ENCODE data around the gene CASK.
"Not testable (repeated sequence)": the region's sequence is repeated elsewhere in the genome, so short reads cannot be mapped to it uniquely, and the experiment has no call there.

CASK gene

GRCh38 chrX:41688156-41688555 lies 235.2 kb downstream of the CASK start:
- no peak for DNase-seq

GRCh38 chrX:41686788-41687187 lies 236.6 kb downstream of the CASK start:
- DNase-seq: no peak

GRCh38 chrX:41684940-41685339 lies 238.4 kb downstream of the CASK start:
- DNase-seq: no peak

- DNase-seq: no peak
These were observed 239.2 kb downstream of the CASK start for GRCh38 chrX:41684138-41684537.

- no peak for DNase-seq
These were observed 245.9 kb downstream of the CASK start for GRCh38 chrX:41677183-41678060.

GRCh38 chrX:41676361-41676760 lies 247.0 kb downstream of the CASK start:
- not testable (repeated sequence) for DNase-seq

GRCh38 chrX:41672643-41673042 lies 250.7 kb downstream of the CASK start:
- no peak for DNase-seq

- DNase-seq: no peak
These were observed 252.3 kb downstream of the CASK start for GRCh38 chrX:41671082-41671481.

- no peak for DNase-seq
These were observed 253.2 kb downstream of the CASK start for GRCh38 chrX:41670112-41670511.

GRCh38 chrX:41667631-41668030 lies 255.7 kb downstream of the CASK start:
- no peak for DNase-seq

GRCh38 chrX:41666251-41666650 lies 257.1 kb downstream of the CASK start:
- no peak for DNase-seq

- DNase-seq: no peak
These were observed 257.7 kb downstream of the CASK start for GRCh38 chrX:41665686-41666085.

- no peak for DNase-seq
These were observed 258.4 kb downstream of the CASK start for GRCh38 chrX:41664908-41665307.

- no peak for DNase-seq
These were observed 258.9 kb downstream of the CASK start for GRCh38 chrX:41664375-41664901.

GRCh38 chrX:41661366-41662095 lies 261.8 kb downstream of the CASK start:
- DNase-seq: no peak

- DNase-seq: no peak
These were observed 267.7 kb downstream of the CASK start for GRCh38 chrX:41655631-41656030.

- DNase-seq: no peak
These were observed 268.3 kb downstream of the CASK start for GRCh38 chrX:41655101-41655500.

GRCh38 chrX:41653125-41653524 lies 270.2 kb downstream of the CASK start:
- no peak for DNase-seq

- DNase-seq: not testable (repeated sequence)
These were observed 277.2 kb downstream of the CASK start for GRCh38 chrX:41646201-41646600.

- DNase-seq: no peak
These were observed 289.1 kb downstream of the CASK start for GRCh38 chrX:41634284-41634683.

GRCh38 chrX:41630091-41630490 lies 293.3 kb downstream of the CASK start:
- no peak for DNase-seq

GRCh38 chrX:41629539-41629938 lies 293.8 kb downstream of the CASK start:
- no peak for DNase-seq

GRCh38 chrX:41621222-41621723 lies 302.1 kb downstream of the CASK start:
- no peak for DNase-seq

GRCh38 chrX:41619221-41619620 lies 304.1 kb downstream of the CASK start:
- no peak for DNase-seq

All from NCI-H2227 treated with DMSO at 0.1 percent for 48 hours (cell line).